SK-N-MC (cell line): ENCODE data around the gene NRTN.

ENCODE experiments used
- EZH2 ChIP-seq: fragments of 200-600 bp; sonication (generic); IDR thresholded peaks from one replicate; pipeline ENCODE4 v1.6.1; 2017; ENCODE audit warnings: antibody characterized with exemption
- FOXP2 ChIP-seq: optimal IDR thresholded peaks from 2 replicates; pipeline ENCODE3; 2011; ENCODE audit warnings: mild to moderate bottlenecking, moderate library complexity; ENCODE audit not compliant: insufficient read depth; ENCODE audit errors: extremely low read length, control extremely low read depth
- POLR2AphosphoS5 ChIP-seq: IDR thresholded peaks from 2 replicates; pipeline ENCODE4 v1.6.1; 2012; ENCODE audit warnings: mild to moderate bottlenecking, low read depth, low read length, borderline replicate concordance

DNA sequence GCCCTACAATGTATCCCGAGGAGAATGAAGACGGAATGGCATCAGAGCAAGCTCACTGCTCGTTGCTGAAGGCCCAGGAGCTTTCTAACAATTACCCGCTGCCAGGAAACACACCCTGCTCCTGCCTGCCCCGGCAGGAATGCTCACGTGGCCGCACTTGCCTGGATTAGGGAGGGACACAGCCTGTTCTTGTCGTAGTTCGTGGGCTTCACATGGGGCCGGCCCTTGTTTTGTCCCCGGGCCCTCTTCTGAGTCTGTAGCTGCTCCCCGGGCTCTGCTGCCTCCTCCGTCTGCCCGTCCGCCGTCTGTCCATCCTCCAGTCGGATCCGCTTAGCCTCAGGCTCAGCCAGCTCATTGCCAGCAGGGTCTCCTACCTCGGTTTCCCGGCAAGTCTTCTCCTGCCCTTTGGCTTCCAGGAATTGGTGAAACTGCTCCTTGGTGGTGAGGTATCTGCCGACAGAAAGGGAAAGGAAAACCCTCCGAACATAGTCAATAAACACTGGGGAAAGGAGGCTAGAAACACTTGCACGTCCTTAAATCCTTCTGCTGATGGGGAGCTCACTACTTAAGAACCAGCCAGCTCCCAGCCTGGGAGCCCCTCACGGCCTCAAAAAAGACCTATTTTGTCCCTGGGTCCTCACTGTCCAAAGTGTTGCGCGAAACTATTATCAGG is 14.8 kb upstream of the NRTN start:
- no peak for TF ChIP-seq POLR2AphosphoS5
- no peak for TF ChIP-seq EZH2
- TF ChIP-seq FOXP2, result no peak
